Calu3 (cell line): Measurements from ENCODE around the gene C7orf25. TPM values are rescaled to one million over a fixed set of nuclear protein-coding genes. Genes with fewer than 3 reads are reported as not detected.
"Not testable (repeated sequence)": the region's sequence is repeated elsewhere in the genome, so short reads cannot be mapped to it uniquely, and the experiment has no call there.

ENCODE experiments used
- BruUV-seq: library from RNA; stranded (reverse); fragments of 400-500 nt; replicated peaks from 2 replicates; lab custom pipeline; 2021; lab: Mats Ljungman, UMichigan
- CTCF ChIA-PET: fragments of 300-600 bp; sonication (Branson Sonifier 250); formaldehyde crosslinking; loops from one replicate; lab custom pipeline; 2022; ENCODE audit warnings: antibody characterized with exemption; lab: Charles Lee
- DNase-seq: peaks from one replicate; pipeline ENCODE4 v3.0.0; 2022
- H3K27ac Mint-ChIP-seq: one replicate; pipeline ENCODE4 v1.8.0; 2022; ENCODE audit warnings: mixed read lengths; ENCODE audit not compliant: unreplicated experiment
- H3K27me3 Mint-ChIP-seq: one replicate; pipeline ENCODE4 v1.8.0; 2022; ENCODE audit warnings: mixed read lengths; ENCODE audit not compliant: unreplicated experiment
- H3K36me3 Mint-ChIP-seq: one replicate; pipeline ENCODE4 v1.8.0; 2022; ENCODE audit warnings: mild to moderate bottlenecking, moderate library complexity, mixed read lengths; ENCODE audit not compliant: insufficient read depth, unreplicated experiment
- H3K4me1 Mint-ChIP-seq: one replicate; pipeline ENCODE4 v1.8.0; 2022; ENCODE audit warnings: mild to moderate bottlenecking, low read depth, mixed read lengths; ENCODE audit not compliant: unreplicated experiment
- H3K4me3 Mint-ChIP-seq: one replicate; pipeline ENCODE4 v1.8.0; 2022; ENCODE audit warnings: mild to moderate bottlenecking, low read depth, moderate library complexity, mixed read lengths; ENCODE audit not compliant: unreplicated experiment
- H3K9me3 Mint-ChIP-seq: one replicate; pipeline ENCODE4 v1.8.0; 2022; ENCODE audit warnings: low read depth, mixed read lengths; ENCODE audit not compliant: unreplicated experiment
- CTCF ChIP-seq: fragments of 200-600 bp; IDR thresholded peaks from one replicate; pipeline ENCODE4 v1.8.0; 2022; ENCODE audit warnings: antibody characterized with exemption; ENCODE audit not compliant: unreplicated experiment
- intact Hi-C: fragments of 100-400 bp; cut with micrococcal nuclease; formaldehyde crosslinking; loops from one replicate; pipeline ENCODE4 v1.10.0; 2022; ENCODE audit not compliant: unreplicated experiment
- total RNA-seq: library from RNA; stranded (reverse); gene quantifications from 2 replicates; pipeline ENCODE4 v1.2.3, GENCODE V29; 2022

C7orf25 gene
- total RNA-seq, 1 experiment from 2014 or later = 10.4 TPM

- BruUV-seq = no TSS peak
- Mint-ChIP-seq H3K9me3 (no peaks in the 10 kb centered on the region), H3K36me3 (peaks cover 19% of the 10 kb centered on the region), H3K27me3 (no peaks in the 10 kb centered on the region), H3K4me3 (no peak overlapping the region), H3K27ac (no peak overlapping the region), H3K4me1 (peaks cover 27% of the 10 kb centered on the region)
- TF ChIP-seq CTCF = no peak
- intact Hi-C loops = no loop called here
- CTCF ChIA-PET = interaction anchor here (1.0 to 1.3 kb wide), 2 partner anchors 943 to 945 kb away, joined by 4 to 6 read pairs; no protein-coding TSS in a partner anchor
- no peak for DNase-seq
These were observed 25.7 kb downstream of the C7orf25 start for GRCh38 chr7:42886129-42886528.

GRCh38 chr7:42885183-42885582, 26.7 kb downstream of the C7orf25 start:
- H3K4me1 Mint-ChIP-seq = peaks cover 27% of the 10 kb centered on the region
- intact Hi-C loops, H3K4me3 Mint-ChIP-seq, BruUV-seq, H3K9me3 Mint-ChIP-seq, H3K27ac Mint-ChIP-seq, DNase-seq, CTCF ChIA-PET, H3K27me3 Mint-ChIP-seq: not testable (repeated sequence)
- peaks cover 19% of the 10 kb centered on the region for H3K36me3 Mint-ChIP-seq

GRCh38 chr7:42883950-42884349, 27.9 kb downstream of the C7orf25 start:
- CTCF ChIA-PET = no interaction called here
- H3K4me1 Mint-ChIP-seq = peaks cover 20% of the 10 kb centered on the region
- no peak overlapping the region for H3K27ac Mint-ChIP-seq
- no peaks in the 10 kb centered on the region for H3K9me3 Mint-ChIP-seq
- no peak for DNase-seq
- BruUV-seq = no TSS peak
- no peak for TF ChIP-seq CTCF
- no peaks in the 10 kb centered on the region for H3K27me3 Mint-ChIP-seq
- H3K4me3 Mint-ChIP-seq = no peak overlapping the region
- H3K36me3 Mint-ChIP-seq = peaks cover 18% of the 10 kb centered on the region
- intact Hi-C loops = no loop called here

GRCh38 chr7:42880392-42880791, 31.5 kb downstream of the C7orf25 start:
- Mint-ChIP-seq H3K9me3 (no peaks in the 10 kb centered on the region), H3K4me1 (no peaks in the 10 kb centered on the region), H3K27ac (no peak overlapping the region), H3K27me3 (no peaks in the 10 kb centered on the region), H3K4me3 (no peak overlapping the region), H3K36me3 (no peaks in the 10 kb centered on the region)
- no peak for DNase-seq
- TF ChIP-seq CTCF = no peak
- intact Hi-C loops = no loop called here
- CTCF ChIA-PET = no interaction called here
- no TSS peak for BruUV-seq

- TF ChIP-seq CTCF = no peak
- no peak overlapping the region for H3K27ac Mint-ChIP-seq
- CTCF ChIA-PET = interaction anchor here (1.1 to 1.2 kb wide), 2 partner anchors 26 to 937 kb away, joined by 3 to 6 read pairs; no protein-coding TSS in a partner anchor
- H3K36me3 Mint-ChIP-seq = no peaks in the 10 kb centered on the region
- BruUV-seq = no TSS peak
- H3K27me3 Mint-ChIP-seq = no peaks in the 10 kb centered on the region
- intact Hi-C loops = no loop called here
- H3K9me3 Mint-ChIP-seq = no peaks in the 10 kb centered on the region
- no peak overlapping the region for H3K4me3 Mint-ChIP-seq
- no peaks in the 10 kb centered on the region for H3K4me1 Mint-ChIP-seq
- no peak for DNase-seq
These were observed 33.6 kb downstream of the C7orf25 start for GRCh38 chr7:42878303-42878702.
